ENCODE results near the gene FBXO31. TPM values are rescaled to one million over a fixed set of nuclear protein-coding genes. Genes with fewer than 3 reads are reported as not detected.
A peak's percentile ranks its signal among the peaks of the same experiment; 100 is the strongest.

The FBXO31 gene
- total and polyA plus RNA-seq, 2 of the 13 experiments (the other 11 are each of a cell fraction or from before 2014, with no cell fraction given): 92.4 to 101 TPM

GRCh38 chr16:87387942-87388817 lies 4.6 kb upstream of the FBXO31 start (continued):
- TF ChIP-seq, protein P1, sequence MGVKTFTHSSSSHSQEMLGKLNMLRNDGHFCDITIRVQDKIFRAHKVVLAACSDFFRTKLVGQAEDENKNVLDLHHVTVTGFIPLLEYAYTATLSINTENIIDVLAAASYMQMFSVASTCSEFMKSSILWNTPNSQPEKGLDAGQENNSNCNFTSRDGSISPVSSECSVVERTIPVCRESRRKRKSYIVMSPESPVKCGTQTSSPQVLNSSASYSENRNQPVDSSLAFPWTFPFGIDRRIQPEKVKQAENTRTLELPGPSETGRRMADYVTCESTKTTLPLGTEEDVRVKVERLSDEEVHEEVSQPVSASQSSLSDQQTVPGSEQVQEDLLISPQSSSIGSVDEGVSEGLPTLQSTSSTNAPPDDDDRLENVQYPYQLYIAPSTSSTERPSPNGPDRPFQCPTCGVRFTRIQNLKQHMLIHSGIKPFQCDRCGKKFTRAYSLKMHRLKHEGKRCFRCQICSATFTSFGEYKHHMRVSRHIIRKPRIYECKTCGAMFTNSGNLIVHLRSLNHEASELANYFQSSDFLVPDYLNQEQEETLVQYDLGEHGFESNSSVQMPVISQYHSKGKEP (CRISPR knock-in tag; IDR thresholded peaks at IDR 0.05): no peak; the same call in none of the 2 replicates
- TF ChIP-seq MXI1 (IDR thresholded peaks at IDR 0.05; ENCODE audit: borderline replicate concordance, low read depth, low read length): peak; percentile 92; the same call in 2 of the 3 replicates
- TF ChIP-seq REL (CRISPR knock-in tag; conservative IDR thresholded peaks at IDR 0.05): no peak
- no peak for TF ChIP-seq ZBTB49 (CRISPR knock-in tag; IDR thresholded peaks at IDR 0.05; ENCODE audit: borderline replicate concordance)
- no peak for TF ChIP-seq ZNF572 (CRISPR knock-in tag; IDR thresholded peaks at IDR 0.05)
- peak; percentile 64 for TF ChIP-seq ZNF644 (CRISPR knock-in tag; IDR thresholded peaks at IDR 0.05; ENCODE audit: low read depth)
- TF ChIP-seq DBP (CRISPR knock-in tag; IDR thresholded peaks at IDR 0.05; ENCODE audit: not compliant biosample characterization): no peak
- peak; percentile 84 for TF ChIP-seq TBX2 (CRISPR knock-in tag; IDR thresholded peaks at IDR 0.05; ENCODE audit: borderline replicate concordance)
- no peak for TF ChIP-seq PHB2 (IDR thresholded peaks at IDR 0.05; ENCODE audit: partially characterized antibody)
- TF ChIP-seq MIER3 (CRISPR knock-in tag; IDR thresholded peaks at IDR 0.05; ENCODE audit: borderline replicate concordance): no peak; the same call in 1 of the 2 replicates
- no peak for TF ChIP-seq RNF2 (conservative IDR thresholded peaks at IDR 0.05; ENCODE audit: low read depth)
- TF ChIP-seq NFE2 (CRISPR knock-in tag; IDR thresholded peaks at IDR 0.05): no peak
- TF ChIP-seq ZFYVE20 (CRISPR knock-in tag; IDR thresholded peaks at IDR 0.05; ENCODE audit: borderline replicate concordance, low read depth): no peak
- TF ChIP-seq, protein P2, sequence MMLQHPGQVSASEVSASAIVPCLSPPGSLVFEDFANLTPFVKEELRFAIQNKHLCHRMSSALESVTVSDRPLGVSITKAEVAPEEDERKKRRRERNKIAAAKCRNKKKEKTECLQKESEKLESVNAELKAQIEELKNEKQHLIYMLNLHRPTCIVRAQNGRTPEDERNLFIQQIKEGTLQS (CRISPR knock-in tag; IDR thresholded peaks at IDR 0.05): peak; percentile 96
- peak; percentile 70; the same call in 1 of the 2 replicates for TF ChIP-seq THAP9 (CRISPR knock-in tag; IDR thresholded peaks at IDR 0.05; ENCODE audit: borderline replicate concordance)
- TF ChIP-seq ZNF549 (CRISPR knock-in tag; IDR thresholded peaks at IDR 0.05): no peak
- TF ChIP-seq KMT2B (CRISPR knock-in tag; IDR thresholded peaks at IDR 0.05): peak; percentile 21; the same call in 1 of the 2 replicates
- no peak for TF ChIP-seq ZNF883 (CRISPR knock-in tag; IDR thresholded peaks at IDR 0.05; ENCODE audit: not compliant biosample characterization)
- no peak for TF ChIP-seq NRL (CRISPR knock-in tag; IDR thresholded peaks at IDR 0.05; ENCODE audit: borderline replicate concordance)
- no peak for TF ChIP-seq PRPF4 (IDR thresholded peaks at IDR 0.05; ENCODE audit: low read depth, low read length, poor library complexity, severe bottlenecking)
- TF ChIP-seq MEIS2 (CRISPR knock-in tag; IDR thresholded peaks at IDR 0.05): peak; percentile 100

Measured in HepG2 (cell line).